ENCODE measurements around the gene KLHL9. TPM values are rescaled to one million over a fixed set of nuclear protein-coding genes. Genes with fewer than 3 reads are reported as not detected.

The KLHL9 gene
- total RNA-seq, 1 donor from 2014 or later: 12.5 TPM

- no peak for DNase-seq (ENCODE audit: low spot score)
- intact Hi-C loops (cut with DNase I): loop anchor here (5.0 kb wide), 2 partner anchors 74 to 464 kb away; no protein-coding TSS in a partner anchor
Measured at GRCh38 chr9:21322911-21323461, 12.2 kb downstream of the KLHL9 start.

GRCh38 chr9:21320465-21320864, 14.7 kb downstream of the KLHL9 start:
- intact Hi-C loops (cut with DNase I): loop anchor here (5.0 kb wide), 2 partner anchors 77 to 467 kb away; no protein-coding TSS in a partner anchor
- DNase-seq (ENCODE audit: low spot score): no peak

- intact Hi-C loops (cut with DNase I): no loop called here
- no peak for DNase-seq (ENCODE audit: low spot score)
Measured at GRCh38 chr9:21317956-21318923, 17.0 kb downstream of the KLHL9 start.

GRCh38 chr9:21316860-21317259, 18.3 kb downstream of the KLHL9 start:
- no peak for DNase-seq (ENCODE audit: low spot score)
- intact Hi-C loops (cut with DNase I): no loop called here

GRCh38 chr9:21316032-21316842, 19.0 kb downstream of the KLHL9 start:
- intact Hi-C loops (cut with DNase I): no loop called here
- DNase-seq (ENCODE audit: low spot score): no peak

GRCh38 chr9:21314152-21314551, 21.1 kb downstream of the KLHL9 start:
- no peak for DNase-seq (ENCODE audit: low spot score)
- intact Hi-C loops (cut with DNase I): no loop called here

- DNase-seq (ENCODE audit: low spot score): no peak
- intact Hi-C loops (cut with DNase I): no loop called here
Measured at GRCh38 chr9:21311889-21312288, 23.3 kb downstream of the KLHL9 start.

GRCh38 chr9:21305213-21305612, 30.0 kb downstream of the KLHL9 start, which contains the start of gene IFNA5:
TSS of gene IFNA5 (minus strand) at chr9:21305313. CDS start at chr9:21305256, 57 bp downstream.
- no peak for DNase-seq (ENCODE audit: low spot score)
- intact Hi-C loops (cut with DNase I): no loop called here

GRCh38 chr9:21295992-21296391, 39.2 kb downstream of the KLHL9 start:
- intact Hi-C loops (cut with DNase I): no loop called here
- no peak for DNase-seq (ENCODE audit: low spot score)

GRCh38 chr9:21294904-21295538, 40.2 kb downstream of the KLHL9 start:
- intact Hi-C loops (cut with DNase I): no loop called here
- no peak for DNase-seq (ENCODE audit: low spot score)

- DNase-seq (ENCODE audit: low spot score): no peak
- intact Hi-C loops (cut with DNase I): no loop called here
Measured at GRCh38 chr9:21294364-21294774, 40.8 kb downstream of the KLHL9 start.

- intact Hi-C loops (cut with DNase I): no loop called here
- DNase-seq (ENCODE audit: low spot score): no peak
Measured at GRCh38 chr9:21289848-21290247, 45.4 kb downstream of the KLHL9 start.

GRCh38 chr9:21287280-21287679, 47.9 kb downstream of the KLHL9 start:
- DNase-seq (ENCODE audit: low spot score): no peak
- intact Hi-C loops (cut with DNase I): no loop called here

- intact Hi-C loops (cut with DNase I): no loop called here
- no peak for DNase-seq (ENCODE audit: low spot score)
Measured at GRCh38 chr9:21286659-21287058, 48.5 kb downstream of the KLHL9 start.

- DNase-seq (ENCODE audit: low spot score): no peak
- intact Hi-C loops (cut with DNase I): no loop called here
Measured at GRCh38 chr9:21286099-21286498, 49.1 kb downstream of the KLHL9 start.

- no peak for DNase-seq (ENCODE audit: low spot score)
- intact Hi-C loops (cut with DNase I): no loop called here
Measured at GRCh38 chr9:21281275-21281674, 53.9 kb downstream of the KLHL9 start.
